Right kidney (tissue), 1 donor: ENCODE data around the gene CCDC54.
A peak's percentile ranks its signal among the peaks of the same experiment; 100 is the strongest.

ENCODE experiments used
- DNase-seq: peaks from one replicate; pipeline ENCODE4 v3.0.0-alpha.2; 2016

Gene CCDC54

DNA sequence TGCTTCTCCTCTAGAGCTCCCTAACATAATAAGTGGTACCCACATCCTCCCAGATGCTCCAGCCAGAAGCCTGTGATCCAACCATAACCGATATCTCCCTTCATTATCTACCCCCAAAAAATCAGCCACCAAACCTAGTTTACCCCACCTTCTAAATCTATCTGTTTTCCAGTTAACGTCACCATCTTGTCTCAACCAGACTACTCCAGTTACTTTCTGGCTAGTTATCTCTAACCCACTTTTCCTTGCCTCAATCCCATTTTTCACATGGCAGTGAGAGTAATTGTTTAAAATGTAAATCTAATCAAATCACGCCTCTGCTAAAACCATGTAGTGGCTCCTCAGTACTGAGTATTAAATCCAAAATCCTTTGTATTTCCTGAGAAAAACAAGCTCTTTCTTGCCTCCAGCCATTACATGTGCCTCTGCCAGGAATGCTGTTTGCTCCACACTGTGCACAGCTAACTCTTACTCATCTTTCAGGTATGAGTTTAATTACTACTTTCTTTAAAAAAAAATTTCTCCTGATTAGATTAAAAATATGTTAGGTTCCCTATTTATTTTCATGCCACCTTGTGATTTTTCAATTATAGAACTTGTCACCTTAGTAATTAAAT lies 15.4 kb downstream of the CCDC54 start:
- DNase-seq: no peak

DNA sequence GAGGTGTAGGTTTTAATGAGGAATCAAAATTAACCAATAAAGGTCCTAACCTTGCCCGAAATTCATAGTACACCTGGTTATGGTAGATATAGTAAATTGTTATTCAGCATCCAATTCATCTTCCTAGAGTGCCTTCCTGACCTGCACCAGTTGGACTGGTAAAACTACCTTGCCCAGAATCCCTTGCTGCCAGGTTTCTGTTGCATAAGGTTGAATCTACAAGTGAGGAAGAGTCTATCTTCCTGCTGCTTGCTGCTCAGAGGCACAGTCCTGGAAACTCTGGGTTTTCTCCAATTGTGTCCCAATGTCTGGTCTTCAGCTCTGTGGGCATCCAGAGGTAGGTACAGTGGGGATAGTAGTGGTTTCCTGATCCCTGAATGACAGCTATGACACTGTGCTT lies 17.3 kb downstream of the CCDC54 start:
- DNase-seq: no peak

DNA sequence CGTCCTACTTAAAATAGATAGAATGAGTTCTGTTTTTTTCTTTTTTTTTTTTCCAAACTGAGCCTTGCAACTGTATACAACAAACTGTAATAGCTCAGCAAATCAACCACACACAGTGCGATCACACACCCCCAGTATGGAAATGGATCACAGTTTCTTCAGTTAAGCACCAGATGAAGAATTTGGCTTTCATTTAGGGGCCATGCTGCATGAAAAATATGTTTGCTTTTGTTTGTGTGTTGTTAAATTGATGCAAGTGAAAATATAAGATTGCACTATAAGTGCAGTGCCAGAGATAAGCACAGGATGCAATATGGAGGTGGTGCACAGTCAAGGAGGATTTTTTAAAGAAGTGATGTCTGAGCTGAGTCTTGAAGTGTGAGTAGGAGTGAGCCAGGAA lies 17.8 kb downstream of the CCDC54 start:
- no peak for DNase-seq

GRCh38 chr3:107401301-107401700 lies 24.1 kb downstream of the CCDC54 start:
- DNase-seq: no peak

GRCh38 chr3:107402214-107402613 lies 25.0 kb downstream of the CCDC54 start:
- DNase-seq: no peak

- DNase-seq: no peak
These were observed 27.7 kb downstream of the CCDC54 start for GRCh38 chr3:107404727-107405469.

DNA sequence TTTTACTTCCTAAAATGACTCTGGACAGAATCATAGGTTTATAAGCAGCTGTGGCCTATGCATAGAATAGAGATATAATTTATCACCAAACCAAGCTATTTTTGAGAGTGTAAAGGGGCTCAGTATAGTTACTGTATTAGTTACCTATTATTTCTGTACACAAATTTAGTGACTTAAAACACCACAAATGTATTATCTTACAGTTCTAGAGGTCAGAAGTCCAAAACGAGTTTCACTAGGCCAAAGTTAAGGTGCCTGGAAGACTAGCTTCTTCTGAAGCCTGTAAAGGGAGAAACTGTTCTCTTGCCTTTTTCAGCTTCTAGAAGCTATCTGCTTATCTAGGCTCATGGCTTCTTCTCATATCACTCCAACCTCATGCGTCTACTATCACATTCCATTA lies 30.1 kb downstream of the CCDC54 start:
- DNase-seq: no peak

GRCh38 chr3:107408513-107408912 lies 31.3 kb downstream of the CCDC54 start:
- DNase-seq: no peak

- DNase-seq: no peak
These were observed 32.1 kb downstream of the CCDC54 start for GRCh38 chr3:107409365-107409764.

DNA sequence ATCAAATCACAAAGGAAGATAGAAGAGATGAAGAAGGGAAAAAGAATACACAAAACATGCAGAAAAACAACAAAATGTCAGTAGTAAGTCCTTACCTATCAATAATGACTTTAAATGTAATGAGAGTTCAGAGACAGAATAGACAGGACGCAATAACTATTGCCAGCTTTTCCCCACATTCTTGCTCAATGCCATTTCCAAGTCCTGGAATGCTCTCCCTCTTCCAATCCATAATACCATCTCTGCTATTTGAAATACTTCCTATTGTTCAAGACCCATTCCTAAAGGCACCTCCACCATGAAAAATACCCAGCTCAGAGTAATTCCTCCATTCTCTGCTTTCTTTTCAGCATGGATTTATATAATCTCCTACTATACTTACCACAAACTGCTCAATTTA lies 33.4 kb downstream of the CCDC54 start:
- no peak for DNase-seq

- no peak for DNase-seq
These were observed 33.8 kb downstream of the CCDC54 start for GRCh38 chr3:107411056-107411455.

GRCh38 chr3:107411779-107412178 lies 34.5 kb downstream of the CCDC54 start:
- no peak for DNase-seq

- DNase-seq: no peak
These were observed 35.1 kb downstream of the CCDC54 start for GRCh38 chr3:107412376-107412775.

DNA sequence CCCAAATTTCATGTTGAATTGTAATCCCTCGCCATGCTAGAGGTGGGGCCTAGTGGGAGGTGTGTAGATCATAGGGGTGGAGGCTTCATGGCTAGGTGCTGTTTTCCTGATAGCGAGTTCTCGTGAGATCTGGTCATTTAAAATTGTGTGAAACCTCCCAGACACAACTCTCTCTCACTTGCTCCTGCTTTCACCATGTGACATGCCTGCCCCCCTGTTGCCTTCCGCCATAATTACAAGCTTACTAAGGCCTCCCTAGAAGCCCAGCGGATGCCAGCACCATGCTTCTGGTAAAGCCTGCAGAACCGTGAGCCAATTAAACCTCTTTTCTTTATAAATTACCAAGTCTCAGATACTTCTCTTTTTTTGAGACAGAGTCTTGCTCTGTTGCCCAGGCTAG lies 36.0 kb downstream of the CCDC54 start:
- DNase-seq: no peak

DNA sequence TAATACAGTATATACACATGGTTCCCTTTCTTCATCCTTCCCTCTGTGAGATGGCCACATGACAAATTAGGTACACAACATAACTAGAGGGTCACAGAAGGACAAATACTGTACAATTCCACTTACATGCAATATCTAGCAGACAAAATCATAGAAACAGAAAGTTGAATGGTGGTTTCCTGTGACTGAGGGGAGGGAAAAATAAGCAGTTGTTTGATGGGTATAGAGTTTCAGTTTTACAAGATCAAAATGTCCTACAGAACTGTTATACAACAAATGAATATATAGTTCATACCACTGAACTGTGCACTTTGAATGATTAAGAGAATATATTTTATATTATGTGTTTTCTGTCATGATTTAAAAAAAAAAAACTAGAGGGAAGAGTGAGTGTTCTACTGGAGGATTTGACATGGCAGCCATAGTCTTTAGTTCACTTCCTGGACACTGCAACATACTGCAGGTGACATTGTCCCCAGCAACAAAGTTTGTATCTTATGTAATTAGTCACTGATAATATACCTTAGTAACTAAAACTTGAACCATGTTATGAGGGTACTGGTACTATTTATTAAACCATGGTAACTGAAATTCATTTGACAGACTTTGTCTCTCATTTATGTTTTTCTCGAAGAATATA lies 37.2 kb downstream of the CCDC54 start:
- DNase-seq: no peak

GRCh38 chr3:107416138-107416537 lies 38.9 kb downstream of the CCDC54 start:
- DNase-seq: no peak

DNA sequence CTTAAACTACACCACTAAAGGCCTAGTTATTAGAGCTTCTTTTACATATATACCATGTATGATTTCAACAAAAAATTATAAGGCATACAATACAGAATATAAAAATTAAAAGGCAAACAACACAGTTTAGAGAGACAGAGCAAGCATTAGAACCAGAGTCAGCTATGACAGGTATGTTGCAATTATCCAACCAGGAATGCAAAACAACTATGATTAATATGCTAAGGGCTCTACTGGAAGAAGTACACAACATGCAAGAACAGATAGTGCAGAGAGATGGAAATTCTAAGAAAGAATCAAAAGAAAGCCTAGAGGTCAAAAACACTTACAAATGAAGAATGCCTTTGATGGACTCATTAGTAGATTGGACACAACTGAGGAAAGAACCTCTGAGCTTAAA lies 39.6 kb downstream of the CCDC54 start:
- no peak for DNase-seq

GRCh38 chr3:107421170-107421792 lies 44.0 kb downstream of the CCDC54 start:
- peak; percentile 9 for DNase-seq

GRCh38 chr3:107421881-107422280 lies 44.6 kb downstream of the CCDC54 start:
- no peak for DNase-seq

- DNase-seq: no peak
These were observed 47.8 kb downstream of the CCDC54 start for GRCh38 chr3:107425033-107425432.

DNA sequence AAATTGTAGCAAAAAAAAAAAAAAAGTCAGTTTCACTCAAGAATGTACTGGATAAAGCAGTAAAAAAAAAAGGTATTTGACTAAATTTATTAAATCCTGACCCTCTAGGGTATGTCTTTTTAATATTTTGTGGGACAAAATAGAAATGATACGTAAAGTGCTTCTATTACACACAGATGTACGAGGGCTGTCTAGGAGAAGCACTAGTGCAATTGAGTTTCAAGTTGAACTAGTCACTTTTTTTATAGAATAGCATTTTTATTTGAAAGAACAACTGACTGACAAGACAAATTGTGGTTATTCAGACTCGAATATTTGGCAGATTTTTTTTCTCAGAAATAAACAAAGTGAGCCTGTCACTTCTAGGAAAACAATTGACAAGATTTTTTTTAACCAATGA lies 49.0 kb downstream of the CCDC54 start:
- DNase-seq: no peak
